GM12892 (cell line): Measurements from ENCODE around the gene CDC42BPB.

Experiments used
- POLR2A ChIP-seq: IDR thresholded peaks from 2 replicates; pipeline ENCODE4 v1.6.1; 2011; ENCODE audit warnings: low read depth, low read length, control low read depth
- POLR2AphosphoS5 ChIP-seq: IDR thresholded peaks from 2 replicates; pipeline ENCODE4 v1.6.1; 2011; ENCODE audit warnings: low read depth, low read length, control low read depth

DNA sequence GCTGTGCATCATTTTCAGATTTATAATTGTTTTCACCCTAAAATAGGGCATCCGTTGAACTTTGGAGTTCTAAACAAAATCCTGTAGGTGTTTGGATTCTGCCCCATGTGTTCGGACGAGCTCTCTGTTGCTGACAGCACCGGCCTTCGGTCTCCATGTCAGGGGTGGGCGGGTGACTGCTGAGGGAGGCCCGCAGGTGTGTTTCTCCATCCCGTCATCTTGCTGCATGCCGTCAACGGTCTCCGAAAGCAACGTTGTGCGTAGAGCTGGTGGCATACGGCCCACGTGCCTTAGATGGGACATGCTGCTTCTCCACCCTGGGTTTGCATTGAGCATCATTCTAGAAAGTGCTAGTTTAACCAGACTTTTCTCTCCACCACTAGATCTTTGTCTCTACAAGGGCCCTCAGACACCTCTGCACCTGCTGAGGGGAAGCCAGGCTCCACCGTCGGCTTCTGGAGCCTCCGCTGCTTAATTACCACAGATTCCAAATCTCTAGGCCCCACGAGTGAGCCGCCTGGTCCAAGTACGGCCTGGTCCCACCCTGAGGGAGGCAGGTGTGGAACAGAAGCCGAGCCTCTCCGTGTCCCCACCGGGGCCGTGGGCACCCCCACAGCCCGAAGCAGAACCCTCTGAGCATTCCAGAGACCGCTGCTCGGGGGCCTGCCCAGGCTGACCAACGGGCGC, 150.6 kb downstream of the CDC42BPB start:
- TF ChIP-seq POLR2A (peak; percentile 28; the same call in 1 of the 2 replicates), POLR2AphosphoS5 (no peak)
